ENCODE data around the gene PUM1. TPM values are rescaled to one million over a fixed set of nuclear protein-coding genes. Genes with fewer than 3 reads are reported as not detected.
"Not testable (repeated sequence)": the region's sequence is repeated elsewhere in the genome, so short reads cannot be mapped to it uniquely, and the experiment has no call there.

PUM1 gene
- total and polyA plus RNA-seq, 2 of the 4 experiments (the other 2 are of a cell fraction): 75.4 to 137 TPM

- no CpG with 5 or more reads among the region's 1 CpG for WGBS, 2 experiments (ENCODE audit: extremely low coverage in 2 of 2, insufficient read length in 1 of 2)
- dilution Hi-C loops (cut with HindIII; ENCODE audit: low sequenced_read_pairs, unreplicated experiment); H3K14ac ChIP-seq (replicated peaks; ENCODE audit: low read depth, low read length); ATAC-seq (ENCODE audit: low read depth); in situ Hi-C loops (cut with MboI; ENCODE audit: low sequenced_read_pairs); H2AFZ ChIP-seq (replicated peaks; ENCODE audit: low read length, poor library complexity); H2BK20ac ChIP-seq (ENCODE audit: low read depth, low read length); H2BK5ac ChIP-seq (ENCODE audit: low read depth, low read length, poor library complexity, severe bottlenecking); BruUV-seq (replicated peaks); H3K23ac ChIP-seq (ENCODE audit: low read depth, low read length); H3K27me3 ChIP-seq (ENCODE audit: control insufficient read depth, insufficient read depth, low read length); H4K91ac ChIP-seq (ENCODE audit: insufficient read depth, low read depth, low read length); H3K9me3 ChIP-seq (ENCODE audit: control insufficient read depth, insufficient read depth, low read length); H3K18ac ChIP-seq (ENCODE audit: low read depth, low read length); H3K9me1 ChIP-seq (ENCODE audit: insufficient read depth, low read length); POLR2A ChIA-PET (ENCODE audit: unreplicated experiment); H3K9ac ChIP-seq (ENCODE audit: low read depth, low read length); H3K4me3 ChIP-seq (ENCODE audit: insufficient read depth, low read depth, low read length); H3K56ac ChIP-seq (ENCODE audit: extremely low read depth, insufficient read depth, low read length); H2AK5ac ChIP-seq (ENCODE audit: low read depth, low read length); H3K4me2 ChIP-seq (ENCODE audit: low read depth, low read length); H2BK15ac ChIP-seq (ENCODE audit: low read depth, low read length); intact Hi-C loops (cut with micrococcal nuclease); DNase-seq; H3K27ac ChIP-seq (ENCODE audit: insufficient read depth, low read length); CTCF ChIA-PET; H3K4me1 ChIP-seq (ENCODE audit: control insufficient read depth, insufficient read depth, low read length); H2AK9ac ChIP-seq (replicated peaks; ENCODE audit: low read depth, low read length, poor library complexity); H4K8ac ChIP-seq (ENCODE audit: low read depth in 2 of 2, low read length in 2 of 2); H2BK120ac ChIP-seq (ENCODE audit: low read depth, low read length); H4K20me1 ChIP-seq (ENCODE audit: insufficient read depth, low read length); H4K5ac ChIP-seq (ENCODE audit: low read depth, low read length); H3K4ac ChIP-seq (ENCODE audit: low read depth, low read length): not testable (repeated sequence)
- Histone ChIP-seq H3K79me1 (ENCODE audit: low read depth in 1 of 2, low read length in 2 of 2) (peaks cover 33 to 58% of the 10 kb centered on the region in 2 experiments), H3K36me3 (ENCODE audit: control insufficient read depth, insufficient read depth, low read length) (peaks cover 52% of the 10 kb centered on the region)
These were observed 116.1 kb downstream of the PUM1 start for GRCh38 chr1:30949487-30949838.

GRCh38 chr1:30948813-30949486 lies 116.6 kb downstream of the PUM1 start:
- in situ Hi-C loops (cut with MboI; ENCODE audit: low sequenced_read_pairs); H2BK120ac ChIP-seq (ENCODE audit: low read depth, low read length); H3K23ac ChIP-seq (ENCODE audit: low read depth, low read length); H3K14ac ChIP-seq (replicated peaks; ENCODE audit: low read depth, low read length); H3K9ac ChIP-seq (ENCODE audit: low read depth, low read length); intact Hi-C loops (cut with micrococcal nuclease); dilution Hi-C loops (cut with HindIII; ENCODE audit: low sequenced_read_pairs, unreplicated experiment); H3K4me2 ChIP-seq (ENCODE audit: low read depth, low read length); H2BK15ac ChIP-seq (ENCODE audit: low read depth, low read length); H2AK9ac ChIP-seq (replicated peaks; ENCODE audit: low read depth, low read length, poor library complexity); H4K8ac ChIP-seq (ENCODE audit: low read depth in 2 of 2, low read length in 2 of 2); BruUV-seq (replicated peaks); POLR2A ChIA-PET (ENCODE audit: unreplicated experiment); H3K56ac ChIP-seq (ENCODE audit: extremely low read depth, insufficient read depth, low read length); H3K4ac ChIP-seq (ENCODE audit: low read depth, low read length); H4K5ac ChIP-seq (ENCODE audit: low read depth, low read length); H3K18ac ChIP-seq (ENCODE audit: low read depth, low read length); H3K27ac ChIP-seq (ENCODE audit: insufficient read depth, low read length); CTCF ChIA-PET; H3K9me3 ChIP-seq (ENCODE audit: control insufficient read depth, insufficient read depth, low read length); H2BK20ac ChIP-seq (ENCODE audit: low read depth, low read length); H3K4me1 ChIP-seq (ENCODE audit: control insufficient read depth, insufficient read depth, low read length); H3K4me3 ChIP-seq (ENCODE audit: insufficient read depth, low read depth, low read length); H2BK5ac ChIP-seq (ENCODE audit: low read depth, low read length, poor library complexity, severe bottlenecking); H3K9me1 ChIP-seq (ENCODE audit: insufficient read depth, low read length); H2AFZ ChIP-seq (replicated peaks; ENCODE audit: low read length, poor library complexity); H3K27me3 ChIP-seq (ENCODE audit: control insufficient read depth, insufficient read depth, low read length); H4K91ac ChIP-seq (ENCODE audit: insufficient read depth, low read depth, low read length); H4K20me1 ChIP-seq (ENCODE audit: insufficient read depth, low read length); H2AK5ac ChIP-seq (ENCODE audit: low read depth, low read length): not testable (repeated sequence)
- no CpG with 5 or more reads among the region's 5 CpGs for WGBS, 2 experiments (ENCODE audit: extremely low coverage in 2 of 2, insufficient read length in 1 of 2)
- DNase-seq: peak; percentile 52
- Histone ChIP-seq H3K79me1 (ENCODE audit: low read depth in 1 of 2, low read length in 2 of 2) (peaks cover 31 to 53% of the 10 kb centered on the region in 2 experiments), H3K36me3 (ENCODE audit: control insufficient read depth, insufficient read depth, low read length) (peaks cover 49% of the 10 kb centered on the region)
- peak; percentile 84 for ATAC-seq (ENCODE audit: low read depth)

All from IMR-90 (cell line).